SHP77 treated with DMSO at 0.1 percent for 48 hours (cell line): Measurements from ENCODE around the gene TIMM21.

Experiments
- DNase-seq: peaks from one replicate; lab custom pipeline; 2025; lab: John Stamatoyannopoulos, UW

Gene TIMM21, protein sequence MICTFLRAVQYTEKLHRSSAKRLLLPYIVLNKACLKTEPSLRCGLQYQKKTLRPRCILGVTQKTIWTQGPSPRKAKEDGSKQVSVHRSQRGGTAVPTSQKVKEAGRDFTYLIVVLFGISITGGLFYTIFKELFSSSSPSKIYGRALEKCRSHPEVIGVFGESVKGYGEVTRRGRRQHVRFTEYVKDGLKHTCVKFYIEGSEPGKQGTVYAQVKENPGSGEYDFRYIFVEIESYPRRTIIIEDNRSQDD

DNA sequence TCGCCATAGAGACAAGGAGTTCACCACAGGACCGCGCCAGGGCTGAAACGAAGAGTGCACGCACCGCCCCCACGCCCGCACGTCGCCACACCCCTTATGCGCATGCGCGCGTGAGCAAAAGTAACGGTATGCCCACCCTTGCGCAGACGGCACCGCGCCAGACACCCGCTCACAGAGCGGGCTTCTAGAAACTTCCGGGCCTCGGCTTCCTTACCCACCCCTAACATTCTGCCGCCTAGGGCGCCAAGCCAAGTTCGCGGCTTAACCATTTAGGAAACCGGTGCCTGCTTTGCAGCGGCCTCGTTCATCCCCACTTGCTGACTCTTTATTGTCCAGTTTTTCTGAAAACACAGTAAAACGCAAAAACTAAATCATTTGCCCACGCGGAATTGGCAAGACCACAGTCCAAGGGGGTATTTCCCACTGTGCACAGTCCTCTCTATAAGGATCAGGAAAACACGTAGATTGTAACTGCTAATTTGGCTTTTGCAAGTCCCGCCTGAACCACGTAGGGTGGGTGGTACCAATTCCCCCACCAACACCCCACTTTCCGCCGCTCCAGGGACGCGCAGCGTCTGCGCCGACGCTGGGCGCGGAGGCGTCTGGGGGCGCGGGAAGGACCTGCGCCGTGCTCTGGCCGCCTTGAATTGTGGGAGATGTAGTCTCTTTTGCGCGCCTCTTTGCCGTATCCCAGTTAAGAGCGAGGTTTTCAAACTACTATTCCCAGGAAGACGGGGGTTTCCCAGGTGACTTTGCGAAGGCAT, at the start of gene TIMM21, which contains the start of gene FBXO15:
TSS of gene TIMM21 (plus strand) at position 745 of the 764 bp plus-strand sequence. CDS start 286 bp downstream, outside the sequence.
TSS of gene FBXO15 (minus strand) at position 56 of the 764 bp plus-strand sequence. CDS start at position 7, 49 bp downstream.
- peak; percentile 93 for DNase-seq

DNA sequence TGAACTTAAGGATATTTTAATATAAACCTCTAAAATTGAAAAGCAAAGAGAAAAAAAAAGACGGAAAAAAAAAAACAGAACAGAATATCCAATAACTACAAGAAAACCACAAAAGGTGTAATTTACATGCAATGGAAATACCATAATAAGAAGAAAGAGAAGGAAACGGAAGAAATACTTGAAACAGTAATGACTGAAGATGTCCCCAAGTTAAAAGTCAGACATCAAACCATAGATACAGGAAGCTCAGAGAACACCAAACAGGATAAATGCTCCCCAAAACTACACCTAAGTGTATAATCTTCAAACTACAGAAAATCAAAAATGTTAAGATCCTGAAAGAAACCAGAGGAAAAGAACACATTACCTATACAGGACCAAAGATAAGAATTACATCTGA, 39.9 kb upstream of the TIMM21 start:
- DNase-seq: no peak

DNA sequence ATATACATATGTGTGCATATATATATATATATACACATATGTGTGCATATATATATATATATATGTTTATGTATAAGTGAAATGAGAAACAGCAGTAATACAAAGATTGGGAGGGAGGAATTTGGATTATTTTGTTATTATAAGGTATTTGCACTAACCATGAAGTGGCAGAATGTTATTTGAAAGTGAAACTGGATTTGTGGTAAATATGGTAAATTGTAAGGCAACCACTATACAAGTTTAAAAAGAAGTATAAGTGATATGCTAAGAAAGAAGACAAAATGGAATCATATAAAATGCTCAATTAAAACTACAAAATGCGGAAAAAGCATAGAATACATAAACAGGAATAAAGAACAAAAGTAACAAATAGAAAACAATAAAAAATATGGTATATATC, 38.2 kb upstream of the TIMM21 start:
- no peak for DNase-seq

DNA sequence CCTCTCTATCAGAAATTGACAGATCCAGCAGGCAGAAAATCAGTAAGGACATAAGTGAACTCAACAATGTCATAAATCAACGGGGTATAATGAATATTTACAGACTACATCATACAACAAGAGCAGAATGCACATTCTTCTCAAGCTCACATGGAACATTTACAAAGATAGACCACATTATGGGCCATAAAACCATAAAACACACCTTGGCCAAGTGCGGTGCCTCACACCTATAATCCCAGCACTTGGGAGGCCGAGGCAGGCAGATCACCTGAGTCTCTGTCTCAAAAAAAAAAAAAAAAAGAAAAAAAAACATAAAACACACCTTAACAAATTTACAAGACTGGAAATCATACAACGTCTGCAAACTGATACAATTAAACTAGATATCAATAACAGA, 37.3 kb upstream of the TIMM21 start:
- DNase-seq: no peak

DNA sequence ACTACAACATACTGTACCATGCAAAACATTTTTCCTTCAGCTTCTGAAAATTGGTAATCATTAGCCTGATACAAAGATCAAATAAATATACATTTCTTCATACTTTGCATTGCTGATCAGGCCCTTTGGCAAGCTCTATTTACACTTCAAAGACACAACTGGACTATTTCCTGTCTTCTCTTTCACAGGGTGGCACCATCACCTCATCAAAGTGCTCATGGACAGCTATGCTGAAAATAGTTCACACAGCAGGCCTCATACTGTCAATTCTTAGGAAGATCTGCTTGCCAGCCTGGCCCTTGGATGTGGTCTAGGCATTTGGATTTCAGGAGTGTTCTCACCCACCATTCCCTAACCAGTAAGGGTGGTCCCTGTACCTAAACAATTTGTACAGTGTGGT, 34.6 kb upstream of the TIMM21 start:
- no peak for DNase-seq

DNA sequence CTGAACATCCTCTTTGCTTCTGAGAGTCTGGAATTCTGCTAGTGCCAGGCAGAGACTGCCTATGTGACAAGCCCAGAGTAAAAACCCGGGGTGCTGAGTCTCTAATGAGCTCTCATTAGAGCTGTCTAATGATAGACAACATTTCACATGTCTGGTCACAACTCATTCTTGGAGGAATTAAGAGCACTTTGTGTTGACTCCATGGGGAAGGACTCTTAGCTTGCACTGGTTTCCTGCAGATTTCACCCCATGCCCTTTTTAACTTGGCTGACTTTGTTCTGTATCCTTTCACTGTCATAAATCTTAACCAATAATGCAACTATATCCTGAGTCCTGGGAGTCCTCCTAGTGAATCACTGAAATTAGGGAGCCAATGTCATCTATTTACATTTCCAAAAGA, 34.2 kb upstream of the TIMM21 start:
- no peak for DNase-seq

DNA sequence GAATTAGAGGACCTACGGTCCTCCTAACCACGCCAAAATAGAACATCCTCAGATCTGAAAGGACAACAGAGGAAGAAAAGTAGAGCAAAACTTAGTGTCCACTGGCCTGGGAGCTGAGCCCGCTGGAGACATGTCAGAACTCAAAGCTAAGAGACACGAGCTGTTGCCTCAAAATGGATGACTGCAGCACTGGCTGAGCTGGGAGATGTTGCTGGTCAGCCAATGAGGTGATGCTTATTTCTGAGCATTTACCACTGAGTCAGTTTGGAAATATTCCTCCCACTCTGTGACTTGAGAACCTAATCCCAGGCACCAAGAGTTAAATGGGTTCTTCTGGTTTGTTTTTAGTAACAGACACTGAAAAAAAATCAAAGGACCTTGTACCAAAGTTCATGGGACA, 33.3 kb upstream of the TIMM21 start:
- no peak for DNase-seq

DNA sequence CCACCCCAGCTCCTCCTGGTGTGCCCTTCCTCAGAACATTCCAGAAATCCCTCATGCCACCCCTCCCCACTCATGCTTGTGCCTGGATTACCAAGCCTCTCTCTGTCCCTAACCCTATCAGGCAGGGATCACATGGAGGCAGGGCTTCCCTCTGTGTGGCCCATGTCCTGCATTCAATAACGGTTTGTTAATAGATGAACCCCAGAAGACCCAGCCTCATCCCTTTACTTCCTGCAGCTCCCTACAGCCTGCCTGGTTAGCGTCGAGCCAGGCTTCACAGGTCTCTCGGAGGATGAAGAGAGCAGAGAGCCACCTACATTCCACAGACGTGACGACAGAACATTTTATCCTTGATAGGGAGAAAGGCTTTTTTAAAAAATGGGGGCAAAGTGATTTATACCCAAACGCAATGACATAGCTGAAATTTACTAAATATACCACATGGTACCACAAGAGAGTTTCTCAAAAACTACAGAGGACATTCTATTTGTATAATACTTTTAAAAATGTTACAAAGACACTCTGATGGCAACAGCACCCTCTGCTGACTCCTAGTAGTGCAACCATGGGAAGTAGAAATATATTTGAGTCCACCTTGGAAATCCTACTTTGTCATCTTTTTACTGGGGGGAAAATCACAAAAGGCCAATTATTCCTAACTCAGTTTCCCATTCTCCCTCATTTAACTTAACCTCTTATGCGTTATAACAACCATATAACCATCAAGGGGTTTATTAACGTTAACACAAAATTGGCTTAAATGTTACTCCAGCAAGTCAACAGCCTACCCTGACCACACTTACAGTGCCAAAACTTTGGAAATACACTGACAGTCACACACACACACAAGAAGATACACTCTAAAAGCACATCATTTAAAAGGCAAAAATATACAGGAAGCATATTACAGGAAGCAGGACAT, 31.4 kb upstream of the TIMM21 start:
- DNase-seq: no peak

DNA sequence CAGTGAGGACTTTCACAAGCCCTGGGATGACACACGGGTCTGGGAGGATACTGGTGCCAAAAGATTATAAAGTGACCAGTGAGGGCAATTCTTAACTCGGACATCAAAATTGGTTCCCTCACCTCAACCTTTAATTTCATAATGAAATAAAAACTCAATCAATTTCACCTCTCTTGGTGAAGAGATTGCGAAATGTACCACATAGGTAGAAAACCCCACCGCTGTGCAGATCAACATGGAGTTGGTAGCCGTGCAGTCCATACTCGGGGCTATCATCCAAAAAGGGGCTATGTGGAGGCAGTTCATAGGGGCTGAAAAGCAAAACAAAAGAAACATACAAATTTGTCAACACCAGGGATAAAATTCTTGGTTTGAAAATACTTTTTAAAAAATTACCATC, 25.1 kb upstream of the TIMM21 start:
- no peak for DNase-seq

DNA sequence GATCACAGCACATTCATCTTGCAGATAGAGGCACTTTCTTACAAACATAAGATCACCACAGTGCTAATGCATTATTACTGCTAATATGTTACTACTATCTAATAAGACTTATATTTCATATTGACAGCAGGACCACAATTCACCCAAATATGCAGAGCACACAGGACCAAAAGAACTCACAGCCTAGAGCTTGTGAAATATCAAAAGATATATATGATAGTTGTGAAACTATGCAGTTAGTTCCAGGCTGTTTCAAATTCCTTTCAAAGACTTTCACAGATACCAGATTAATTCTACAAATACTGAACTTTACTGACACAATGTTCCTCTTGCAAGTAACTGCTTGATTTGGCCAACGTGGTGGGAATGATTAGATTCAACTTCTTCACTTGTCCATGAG, 23.7 kb upstream of the TIMM21 start:
- no peak for DNase-seq

DNA sequence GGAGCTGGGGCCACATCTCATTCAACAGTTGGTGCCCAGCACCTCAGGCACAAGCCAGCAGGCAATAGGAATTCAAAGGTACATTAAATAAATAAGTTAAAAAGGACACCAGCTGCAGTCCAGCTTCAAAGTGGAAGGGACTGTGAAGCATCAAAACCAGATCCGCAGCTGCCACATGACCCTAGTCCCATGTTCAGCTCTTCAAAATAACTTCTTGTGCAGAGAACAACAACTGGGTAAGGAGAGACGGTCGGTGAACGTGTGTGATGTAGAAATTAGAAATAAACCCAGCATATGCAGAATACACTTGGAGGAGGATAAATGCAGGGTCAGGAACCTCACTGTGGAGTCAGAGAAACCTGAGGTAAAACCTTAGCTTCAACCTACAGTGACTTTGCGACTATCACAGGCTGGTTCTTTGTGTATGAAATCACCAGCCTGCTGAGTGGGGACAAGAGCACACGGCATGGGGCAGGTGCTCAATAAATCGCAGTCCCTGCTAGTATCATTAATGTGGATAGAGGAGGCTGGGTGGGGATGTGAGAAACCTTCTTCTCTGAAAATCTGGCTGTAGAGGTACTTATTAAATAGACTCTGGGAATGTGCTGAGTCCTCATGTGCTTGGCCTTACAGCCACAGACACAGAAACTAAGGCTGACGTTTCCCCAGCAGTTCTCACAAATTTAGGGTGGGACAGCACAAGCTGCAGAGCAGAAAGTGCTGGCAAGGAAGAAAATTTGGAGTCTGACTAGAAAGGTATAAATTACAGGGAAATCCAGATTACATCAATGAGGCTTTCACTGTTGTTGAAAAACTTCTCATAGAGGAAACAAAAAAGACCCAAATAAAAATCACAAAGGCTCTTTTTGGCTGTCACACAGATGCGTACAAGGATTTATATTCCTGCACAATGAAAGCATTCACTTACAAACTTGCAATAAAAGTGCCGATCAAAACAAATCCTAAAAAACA, 21.4 kb upstream of the TIMM21 start:
- no peak for DNase-seq

DNA sequence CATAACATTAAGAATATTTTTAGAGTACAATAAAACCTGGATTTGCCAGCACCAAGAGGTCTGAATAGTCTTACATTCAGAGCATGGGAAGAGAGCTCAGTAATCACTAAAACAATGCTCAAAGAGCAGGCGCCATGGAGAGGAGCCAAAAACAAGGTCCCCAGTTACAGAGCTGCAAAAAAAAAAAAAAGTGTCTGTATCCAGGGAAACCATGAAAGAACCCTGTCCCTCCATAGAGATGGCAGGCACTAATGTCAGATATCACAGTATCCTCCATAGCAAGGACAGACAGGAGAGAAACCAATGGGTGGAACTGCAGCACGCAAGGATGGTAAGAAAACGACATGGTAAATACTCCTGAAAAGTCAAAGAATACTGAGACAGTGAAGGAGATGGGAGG, 20.2 kb upstream of the TIMM21 start:
- no peak for DNase-seq

DNA sequence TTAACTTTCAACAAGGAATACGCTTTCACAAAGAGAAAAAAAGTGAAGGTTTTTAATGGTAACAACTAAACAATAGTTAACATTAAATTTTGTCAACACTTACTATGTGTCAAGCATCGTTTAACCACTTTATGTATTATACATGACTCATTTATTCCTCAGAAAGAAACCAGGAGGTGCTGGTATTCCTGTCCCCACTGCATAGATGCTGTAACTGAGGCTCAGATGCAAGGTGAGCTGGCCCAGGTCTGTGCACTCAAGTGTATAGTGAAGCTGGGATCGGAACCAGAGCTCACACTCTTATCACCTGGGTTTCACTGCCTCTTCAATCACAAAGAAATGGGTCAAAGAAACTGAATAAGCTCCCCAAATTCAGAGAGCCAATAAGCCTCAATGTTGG, 17.2 kb upstream of the TIMM21 start:
- no peak for DNase-seq

DNA sequence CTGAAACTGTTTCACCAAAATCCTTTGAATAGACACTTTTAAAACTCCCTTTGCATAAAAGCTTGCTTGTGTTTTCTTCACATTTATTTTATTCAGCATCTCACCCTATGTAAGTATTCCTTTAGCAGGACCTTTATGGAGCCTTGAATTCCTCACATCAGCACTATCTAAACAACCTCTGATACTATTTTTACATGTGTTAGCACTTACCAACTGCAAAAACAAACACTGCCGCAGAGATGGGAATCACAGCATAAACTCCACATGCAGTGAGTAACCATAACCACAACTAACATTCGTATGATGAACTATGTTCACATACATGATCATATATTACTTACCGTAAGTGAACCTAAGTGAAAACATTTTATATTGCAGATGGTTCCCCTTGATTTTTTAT, 16.1 kb upstream of the TIMM21 start:
- DNase-seq: no peak

DNA sequence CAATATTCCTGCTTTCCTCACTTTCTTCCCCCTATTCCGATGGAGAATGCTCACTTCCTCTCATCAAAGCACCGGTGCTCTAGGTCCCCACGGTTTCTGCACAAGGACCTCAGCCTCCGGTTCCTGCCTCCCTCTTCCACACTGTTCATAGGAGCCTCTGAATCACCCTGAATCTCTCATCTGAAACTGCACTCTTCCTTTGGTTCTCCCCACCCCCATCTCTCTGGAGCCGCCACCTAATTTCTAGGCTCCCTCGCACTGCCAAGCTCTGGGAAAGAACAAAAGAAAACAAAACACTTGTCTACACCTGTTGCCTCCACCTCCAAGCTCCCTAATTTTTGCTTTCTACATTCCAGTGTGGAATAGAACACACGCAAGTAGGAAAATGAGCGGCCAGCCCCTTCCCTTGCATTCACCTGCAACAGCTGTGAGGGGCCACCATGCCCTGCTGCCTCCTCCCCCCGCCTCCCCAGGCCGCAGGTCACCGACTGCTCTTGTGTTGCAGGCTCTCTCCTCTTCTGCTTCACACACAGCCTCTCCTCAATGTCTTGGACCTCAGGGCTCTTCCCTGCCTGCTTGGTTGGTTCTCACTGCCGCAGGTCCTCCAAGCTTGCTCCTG, 10.3 kb upstream of the TIMM21 start:
- DNase-seq: no peak

DNA sequence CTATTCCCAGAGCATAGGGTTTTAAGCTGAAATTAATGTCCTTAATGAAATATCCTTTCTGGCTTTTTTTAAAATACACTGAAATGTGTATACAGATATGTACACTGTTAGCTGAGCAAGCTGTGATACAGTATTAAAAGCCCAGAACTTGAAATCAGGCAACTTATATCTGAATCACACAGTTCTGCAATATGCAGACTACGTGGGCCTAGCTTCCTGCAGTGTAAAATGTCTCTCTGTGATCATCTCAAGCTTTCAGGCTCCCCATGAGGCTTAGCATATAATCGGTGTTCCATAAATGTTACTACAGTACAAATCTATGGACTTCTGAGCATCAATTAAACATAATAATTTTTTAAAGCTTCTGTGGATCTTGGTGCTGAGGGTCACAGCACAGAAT, 8.9 kb upstream of the TIMM21 start:
- no peak for DNase-seq

DNA sequence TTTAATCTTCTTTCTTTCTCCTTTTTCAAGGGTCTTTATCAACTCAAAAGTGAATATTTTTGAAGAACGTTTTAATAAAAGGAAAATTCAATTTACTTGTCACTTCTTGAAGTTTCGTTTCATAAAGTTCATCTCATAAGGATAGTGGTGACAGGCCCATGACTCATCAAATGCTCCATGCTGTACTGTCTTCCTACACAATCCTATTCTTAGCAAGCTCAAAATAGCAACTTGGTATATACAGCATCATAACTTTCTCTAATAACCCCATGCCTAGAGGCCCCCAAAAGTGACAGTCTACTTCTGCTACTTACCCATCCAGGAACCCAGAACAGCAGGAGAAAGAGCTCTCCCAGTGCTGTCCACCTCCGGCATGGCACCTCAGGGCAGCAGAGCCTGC, 8.4 kb upstream of the TIMM21 start:
- DNase-seq: no peak

DNA sequence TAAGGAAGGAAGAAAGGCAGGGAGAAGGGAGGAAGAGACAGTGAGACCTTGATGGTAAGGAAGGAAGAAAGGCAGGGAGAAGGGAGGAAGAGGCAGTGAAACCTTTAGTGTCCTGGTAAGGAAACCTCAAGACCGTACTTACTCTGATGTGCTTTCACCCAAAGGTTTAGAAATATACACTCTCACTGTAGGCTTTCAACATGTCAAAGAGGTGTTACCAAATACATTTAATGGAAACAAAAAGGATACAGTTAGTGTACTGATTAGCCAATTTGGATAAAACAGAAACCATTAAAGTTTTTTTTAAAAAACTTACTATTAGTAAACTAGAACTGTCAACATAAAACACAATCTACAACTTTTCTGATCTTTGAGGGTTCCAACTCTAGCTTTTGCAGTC, 7.7 kb upstream of the TIMM21 start:
- no peak for DNase-seq

DNA sequence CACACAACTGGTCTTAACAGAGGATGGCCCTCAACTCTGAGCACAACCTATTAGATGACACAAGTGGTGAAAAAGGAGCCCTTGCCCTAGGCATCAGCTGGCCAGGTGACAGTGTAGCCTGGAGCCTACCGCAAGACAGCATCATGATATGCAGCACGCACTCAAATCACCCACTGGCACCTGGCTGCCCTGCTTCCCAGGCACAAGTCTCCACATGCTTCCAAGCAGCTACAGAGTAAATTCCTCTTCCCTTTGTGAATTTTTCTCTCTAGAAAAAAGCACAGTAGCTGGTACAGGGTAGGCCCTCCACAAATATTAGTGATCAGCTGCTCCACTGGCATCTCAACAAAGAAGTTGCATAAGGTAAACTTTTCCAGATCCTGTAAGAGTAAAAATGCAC, 6.7 kb upstream of the TIMM21 start:
- DNase-seq: no peak

DNA sequence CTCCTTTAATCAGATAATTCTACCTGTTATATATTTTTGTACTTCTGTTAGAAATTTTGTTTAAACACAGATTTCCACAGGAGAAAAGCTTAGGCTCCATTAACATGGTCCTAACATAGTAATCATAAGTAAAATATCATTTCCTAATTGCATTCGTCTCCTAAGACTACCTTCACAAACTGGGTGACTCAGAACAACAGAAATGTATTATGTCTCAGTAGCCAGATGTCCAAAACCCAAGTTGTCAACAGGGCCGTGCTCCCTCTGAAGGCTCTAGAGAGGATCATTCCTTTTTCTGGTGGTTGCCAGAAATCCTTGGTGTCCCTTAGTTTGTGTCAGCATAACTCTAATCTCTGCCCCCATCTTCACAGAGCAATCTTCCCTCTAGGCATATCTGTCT, 6.1 kb upstream of the TIMM21 start:
- DNase-seq: no peak

DNA sequence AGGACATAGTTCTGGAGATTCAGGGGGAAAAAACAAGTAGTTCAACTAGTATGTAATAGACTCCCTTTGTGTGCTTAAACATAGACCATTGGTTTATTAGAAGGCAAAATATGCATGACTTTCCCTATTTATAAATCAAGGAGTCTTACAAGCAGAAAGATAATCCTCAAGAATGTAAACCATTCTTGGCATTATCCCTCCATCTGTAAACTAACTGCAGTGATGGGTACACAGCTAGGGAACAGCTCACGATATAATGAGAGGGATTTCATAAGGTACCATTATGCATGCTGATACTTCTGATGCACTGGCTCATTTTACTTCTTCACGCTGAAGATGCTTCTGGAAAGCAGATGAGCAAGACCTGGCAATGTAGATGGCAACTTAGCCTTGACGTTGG, 1.6 kb upstream of the TIMM21 start:
- DNase-seq: no peak
